Activated T-cell treated with anti-CD3 and anti-CD28 coated beads, Interleukin-2, amount 50 U/mL, for 24 hours (primary cell): ENCODE measurements around the gene BRS3.

ENCODE experiments used
- DNase-seq: peaks from one replicate; pipeline ENCODE4 v3.0.0-alpha.2; 2020
- H3K27ac Mint-ChIP-seq: 2 replicates; pipeline ENCODE4 v1.8.0; 2020; ENCODE audit warnings: mild to moderate bottlenecking, mixed read lengths
- H3K27me3 Mint-ChIP-seq: 2 replicates; pipeline ENCODE4 v1.8.0; 2020; ENCODE audit warnings: mixed read lengths
- H3K36me3 Mint-ChIP-seq: 2 replicates; pipeline ENCODE4 v1.8.0; 2020; ENCODE audit warnings: low read depth, mixed read lengths
- H3K4me1 Mint-ChIP-seq: 2 replicates; pipeline ENCODE4 v1.8.0; 2020; ENCODE audit warnings: low read depth, mixed read lengths
- H3K4me3 Mint-ChIP-seq: 2 replicates; pipeline ENCODE4 v1.8.0; 2020; ENCODE audit warnings: mild to moderate bottlenecking, moderate library complexity, mixed read lengths
- H3K9me3 Mint-ChIP-seq: 2 replicates; pipeline ENCODE4 v1.8.0; 2020; ENCODE audit warnings: mixed read lengths

Gene BRS3

DNA sequence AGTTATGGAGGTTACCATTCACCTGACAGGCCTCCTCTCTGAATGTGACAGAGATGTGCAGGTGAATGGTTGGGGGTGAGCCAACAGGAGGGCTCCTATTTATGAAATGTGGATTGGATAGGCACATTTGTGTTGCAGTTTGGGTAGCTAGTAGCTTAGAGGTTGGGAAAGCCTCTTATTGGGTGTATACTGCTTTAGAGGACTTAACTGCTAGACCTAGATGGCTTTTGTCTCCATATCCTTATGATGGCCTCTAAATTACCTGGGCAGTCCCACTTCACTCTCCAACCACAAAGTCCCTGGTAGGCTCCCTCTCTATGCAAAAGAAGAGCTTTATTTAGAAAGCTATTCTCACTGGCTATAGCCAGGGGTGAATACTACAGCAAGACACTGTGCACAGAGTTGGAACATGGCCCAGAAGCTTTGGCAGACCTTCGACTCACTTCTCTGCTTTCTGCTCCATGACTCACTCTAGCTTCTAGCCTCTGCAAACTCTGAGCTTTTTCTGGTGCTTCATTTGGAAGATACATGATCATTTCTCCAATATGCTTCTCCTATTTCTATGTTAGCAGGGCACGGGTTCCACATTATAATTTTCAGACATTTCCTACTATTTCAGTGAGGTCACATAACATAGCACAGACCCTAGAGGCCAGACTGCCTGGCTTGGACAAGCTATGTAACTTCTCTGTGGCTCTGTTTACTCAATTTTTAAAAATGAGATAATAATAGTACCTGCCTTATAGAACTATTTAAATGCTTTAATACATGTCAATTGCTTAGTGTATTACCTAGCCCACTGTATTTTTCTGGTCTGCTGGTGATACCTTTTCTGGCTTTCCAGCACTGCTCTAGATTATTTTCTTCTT lies 38.2 kb downstream of the BRS3 start:
- Mint-ChIP-seq H3K4me3 (no peak overlapping the region), H3K36me3 (no peaks in the 10 kb centered on the region), H3K27me3 (peaks cover 8% of the 10 kb centered on the region), H3K9me3 (no peaks in the 10 kb centered on the region), H3K4me1 (peaks cover 5% of the 10 kb centered on the region), H3K27ac (no peak overlapping the region)
- DNase-seq = no peak

DNA sequence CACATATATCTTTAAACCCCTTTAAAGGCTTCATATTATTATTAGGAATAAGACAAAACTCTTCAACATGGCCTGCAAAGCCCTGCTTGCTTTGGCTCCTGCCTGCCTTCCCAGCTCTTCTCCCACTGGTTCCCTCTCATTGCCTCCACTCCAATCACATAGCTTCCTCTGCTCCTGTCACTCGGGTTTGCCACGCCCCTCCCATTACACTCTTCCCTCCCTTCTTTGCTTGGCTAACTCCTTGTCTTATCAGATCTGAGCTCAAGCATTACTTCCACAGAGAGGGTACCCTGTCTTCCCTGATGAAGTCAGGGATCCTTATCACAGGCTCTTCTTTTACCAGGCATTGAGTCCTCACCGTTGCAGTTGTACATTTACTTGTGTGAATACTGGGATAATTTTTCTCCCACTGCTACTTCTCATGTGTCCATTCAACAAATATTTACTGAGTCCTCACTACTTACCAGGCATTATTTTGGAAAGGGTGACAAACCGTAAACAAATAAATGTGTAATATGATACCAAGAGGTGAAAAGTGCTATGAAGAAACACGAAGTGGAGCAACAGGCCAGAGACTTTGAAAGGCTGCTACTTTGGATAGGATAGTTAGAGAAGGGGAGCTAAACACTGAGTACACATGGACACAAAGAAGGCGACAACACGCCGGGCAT lies 41.0 kb downstream of the BRS3 start:
- no peak overlapping the region for H3K4me3 Mint-ChIP-seq
- no peak overlapping the region for H3K27ac Mint-ChIP-seq
- H3K27me3 Mint-ChIP-seq = peaks cover 19% of the 10 kb centered on the region
- no peaks in the 10 kb centered on the region for H3K9me3 Mint-ChIP-seq
- DNase-seq = no peak
- H3K4me1 Mint-ChIP-seq = no peaks in the 10 kb centered on the region
- H3K36me3 Mint-ChIP-seq = no peaks in the 10 kb centered on the region

DNA sequence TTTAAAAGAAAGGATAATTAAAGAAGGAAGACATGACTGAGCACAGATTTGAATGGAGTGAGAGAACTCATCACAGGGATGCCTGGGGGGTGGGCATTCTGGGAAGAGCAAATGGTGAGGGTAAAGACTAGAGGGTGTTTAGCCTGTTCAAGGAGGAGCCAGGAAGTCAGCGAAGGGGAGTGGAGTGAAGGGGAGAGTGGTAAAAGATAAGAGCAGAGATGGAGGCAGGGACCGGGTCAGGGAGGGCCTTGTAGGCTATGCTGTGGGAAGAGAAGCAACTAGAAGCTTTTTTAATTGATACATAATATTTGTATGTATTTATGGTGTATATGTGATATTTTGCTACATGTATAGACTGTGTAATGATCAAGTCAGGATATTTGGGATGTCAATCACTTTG lies 42.0 kb downstream of the BRS3 start:
- no peak for DNase-seq
- Mint-ChIP-seq H3K4me3 (no peak overlapping the region), H3K27ac (no peak overlapping the region)

DNA sequence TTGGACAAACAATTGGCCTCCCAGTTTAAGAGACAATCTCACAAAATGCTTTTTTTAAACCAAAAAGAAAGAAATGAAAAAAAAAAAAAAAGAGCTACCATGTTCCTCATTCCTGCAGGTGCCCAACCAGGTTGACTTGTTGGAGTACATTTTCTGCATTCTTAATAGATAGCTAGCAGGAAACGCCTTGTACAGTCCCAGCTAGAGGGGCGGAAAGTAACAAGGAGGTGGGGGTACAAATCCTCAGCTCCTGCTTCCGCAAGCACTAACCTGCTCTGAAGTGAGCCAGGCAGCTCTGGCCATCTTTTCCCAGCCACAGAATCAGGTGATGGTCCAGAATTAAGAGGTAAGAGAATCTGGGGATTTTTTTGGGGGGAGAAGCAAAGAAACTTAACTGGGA lies 44.2 kb downstream of the BRS3 start, which contains the start of gene VGLL1:
TSS of gene VGLL1 (plus strand) at position 265 of the 400 bp plus-strand sequence. CDS start 3,806 bp downstream, outside the sequence.
- Mint-ChIP-seq H3K36me3 (no peaks in the 10 kb centered on the region), H3K27me3 (peaks cover 34% of the 10 kb centered on the region), H3K4me3 (no peak within 1 kb of the TSS), H3K9me3 (no peaks in the 10 kb centered on the region), H3K27ac (no peak within 1 kb of the TSS), H3K4me1 (no peaks in the 10 kb centered on the region)
- DNase-seq = no peak

More for the DNA sequence above, 42.0 kb downstream of the BRS3 start:
- Mint-ChIP-seq H3K4me1 (no peaks in the 10 kb centered on the region), H3K36me3 (no peaks in the 10 kb centered on the region), H3K27me3 (peaks cover 24% of the 10 kb centered on the region), H3K9me3 (no peaks in the 10 kb centered on the region)

DNA sequence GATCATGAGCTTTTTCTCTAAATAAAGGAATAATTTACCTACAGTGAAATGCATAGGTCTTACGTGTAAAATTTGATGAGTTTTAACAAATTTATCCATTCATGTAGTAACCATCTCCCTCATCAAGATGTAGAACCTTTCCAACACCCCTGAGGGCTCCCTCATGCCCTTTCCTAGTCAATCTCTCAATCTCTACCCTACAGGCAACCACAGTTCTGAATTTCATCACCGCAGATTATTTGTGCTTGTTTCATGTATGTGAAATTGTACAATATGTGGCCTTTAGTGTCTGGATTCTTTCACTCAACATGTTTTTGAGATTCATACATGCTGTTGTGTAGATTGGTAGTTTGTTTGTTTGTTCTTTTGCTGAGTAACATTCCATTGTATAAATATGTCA lies 46.4 kb downstream of the BRS3 start:
- no peak for DNase-seq
- no peaks in the 10 kb centered on the region for H3K4me1 Mint-ChIP-seq
- no peaks in the 10 kb centered on the region for H3K36me3 Mint-ChIP-seq
- no peaks in the 10 kb centered on the region for H3K9me3 Mint-ChIP-seq
- H3K27ac Mint-ChIP-seq = no peak overlapping the region
- H3K4me3 Mint-ChIP-seq = no peak overlapping the region
- peaks cover 26% of the 10 kb centered on the region for H3K27me3 Mint-ChIP-seq

DNA sequence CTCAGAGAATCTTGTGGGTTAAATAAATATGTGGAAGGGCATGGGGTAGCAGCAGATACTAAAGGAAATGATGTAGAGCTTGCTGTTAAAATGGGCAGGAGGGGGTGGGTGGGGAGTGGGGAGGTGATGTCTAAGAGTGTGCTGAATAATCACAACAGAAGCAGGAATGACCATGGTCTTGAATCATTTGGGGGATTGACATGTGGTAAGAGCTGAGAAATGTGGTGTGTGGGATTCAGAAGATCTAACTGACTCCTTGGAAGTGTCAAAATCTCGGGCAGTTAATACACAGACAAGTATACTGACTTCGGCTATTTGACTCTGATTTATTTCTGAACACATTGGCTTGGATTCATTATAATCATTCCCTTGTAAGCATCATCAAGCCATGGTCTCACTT lies 51.1 kb downstream of the BRS3 start:
- H3K27ac Mint-ChIP-seq = no peak overlapping the region
- no peak for DNase-seq
- H3K36me3 Mint-ChIP-seq = no peaks in the 10 kb centered on the region
- H3K4me3 Mint-ChIP-seq = no peak overlapping the region
- peaks cover 5% of the 10 kb centered on the region for H3K4me1 Mint-ChIP-seq
- peaks cover 25% of the 10 kb centered on the region for H3K27me3 Mint-ChIP-seq
- H3K9me3 Mint-ChIP-seq = no peaks in the 10 kb centered on the region

DNA sequence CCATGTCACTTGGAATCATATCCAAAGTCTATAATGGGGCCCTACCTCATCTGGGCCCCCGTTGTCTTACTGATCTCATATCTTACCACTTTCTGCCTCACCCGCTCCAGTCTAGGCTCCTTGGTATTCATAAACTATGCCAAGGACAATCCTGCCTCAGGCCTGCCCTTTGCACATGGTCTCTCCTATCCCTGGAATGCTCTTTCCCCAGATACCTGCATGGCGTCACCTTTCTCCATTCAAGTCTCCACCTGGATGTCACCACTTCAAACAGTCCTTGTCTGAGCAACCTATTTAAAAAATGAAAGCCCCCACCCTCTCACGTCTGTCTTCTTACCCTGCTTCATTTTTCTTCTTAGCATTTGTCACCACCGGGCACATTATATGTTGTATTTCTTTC lies 52.5 kb downstream of the BRS3 start:
- Mint-ChIP-seq H3K4me3 (no peak overlapping the region), H3K36me3 (no peaks in the 10 kb centered on the region), H3K4me1 (peaks cover 10% of the 10 kb centered on the region), H3K27ac (no peak overlapping the region), H3K9me3 (no peaks in the 10 kb centered on the region), H3K27me3 (peaks cover 19% of the 10 kb centered on the region)
- no peak for DNase-seq

DNA sequence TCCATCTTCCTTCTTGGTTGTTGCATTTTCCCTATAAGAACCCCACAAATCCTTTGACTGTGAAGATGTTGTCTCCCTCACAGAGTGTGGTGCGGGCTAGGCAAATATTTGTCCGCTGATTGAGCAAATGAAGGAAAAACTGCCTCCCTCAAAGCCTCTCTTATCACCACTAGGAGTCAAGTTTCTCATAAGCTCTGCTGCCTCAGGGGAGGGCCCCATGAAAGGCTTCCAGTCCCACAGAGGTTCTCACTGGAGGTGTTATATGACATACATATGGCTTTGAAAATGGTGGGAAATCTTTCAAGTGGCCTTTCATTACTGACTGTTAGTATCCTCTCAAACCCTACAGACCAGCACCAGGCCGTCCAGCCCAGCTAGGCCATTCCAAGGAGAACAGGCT lies 53.5 kb downstream of the BRS3 start:
- H3K27me3 Mint-ChIP-seq = peaks cover 20% of the 10 kb centered on the region
- H3K4me3 Mint-ChIP-seq = no peak overlapping the region
- no peaks in the 10 kb centered on the region for H3K9me3 Mint-ChIP-seq
- H3K36me3 Mint-ChIP-seq = no peaks in the 10 kb centered on the region
- H3K27ac Mint-ChIP-seq = no peak overlapping the region
- DNase-seq = no peak
- peaks cover 20% of the 10 kb centered on the region for H3K4me1 Mint-ChIP-seq

DNA sequence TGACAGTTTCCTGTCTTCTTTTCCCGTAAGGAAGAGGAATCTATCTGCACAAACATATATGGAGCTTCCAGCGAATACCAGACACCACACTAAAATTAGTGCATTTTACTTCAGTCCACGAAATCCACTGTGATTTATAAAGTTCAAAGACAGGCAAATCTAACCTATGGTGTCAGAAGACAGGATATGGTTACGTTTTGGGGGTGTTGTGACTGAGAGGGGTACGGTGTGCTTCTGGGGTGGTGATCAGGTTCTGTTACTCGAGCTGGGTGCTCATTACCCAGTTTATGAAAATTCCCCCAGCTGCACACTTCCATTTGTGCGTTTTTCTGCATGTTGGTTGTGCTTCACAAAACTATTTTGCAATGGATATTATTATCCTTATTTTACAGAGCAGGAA lies 54.5 kb downstream of the BRS3 start:
- Mint-ChIP-seq H3K27me3 (peaks cover 17% of the 10 kb centered on the region), H3K4me3 (no peak overlapping the region), H3K36me3 (no peaks in the 10 kb centered on the region), H3K9me3 (no peaks in the 10 kb centered on the region), H3K4me1 (peaks cover 26% of the 10 kb centered on the region), H3K27ac (no peak overlapping the region)
- DNase-seq = no peak
